NOMO-1 (cell line): ENCODE data around the gene VWA5B1.

Experiments
- DNase-seq, 2 experiments: peaks; one replicate each; lab custom pipeline; 2025; ENCODE audit not compliant: unreplicated experiment in 2 of 2; lab: John Stamatoyannopoulos, UW

VWA5B1 gene

GRCh38 chr1:20343938-20344302, 53.2 kb downstream of the VWA5B1 start:
- DNase-seq = no peak

DNA sequence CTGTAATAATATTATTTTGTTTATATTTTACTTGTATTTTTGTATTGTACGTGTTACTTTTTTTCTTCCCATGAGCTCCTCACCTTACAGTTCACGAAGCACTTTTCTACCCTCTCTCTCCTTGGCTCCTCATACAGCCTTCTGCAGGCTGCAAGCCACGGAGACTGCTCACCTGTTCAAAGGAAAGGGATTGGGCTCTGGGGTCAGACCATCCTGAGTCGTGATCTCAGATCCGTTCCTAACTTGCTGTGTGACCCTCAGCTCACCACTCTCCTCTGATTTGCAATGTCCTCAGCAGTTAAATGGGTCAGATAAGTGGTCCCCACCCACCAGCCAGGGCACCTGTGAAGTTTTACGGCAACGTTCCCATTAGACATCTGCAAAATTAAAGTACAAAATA, 54.1 kb downstream of the VWA5B1 start:
- DNase-seq = no peak

DNA sequence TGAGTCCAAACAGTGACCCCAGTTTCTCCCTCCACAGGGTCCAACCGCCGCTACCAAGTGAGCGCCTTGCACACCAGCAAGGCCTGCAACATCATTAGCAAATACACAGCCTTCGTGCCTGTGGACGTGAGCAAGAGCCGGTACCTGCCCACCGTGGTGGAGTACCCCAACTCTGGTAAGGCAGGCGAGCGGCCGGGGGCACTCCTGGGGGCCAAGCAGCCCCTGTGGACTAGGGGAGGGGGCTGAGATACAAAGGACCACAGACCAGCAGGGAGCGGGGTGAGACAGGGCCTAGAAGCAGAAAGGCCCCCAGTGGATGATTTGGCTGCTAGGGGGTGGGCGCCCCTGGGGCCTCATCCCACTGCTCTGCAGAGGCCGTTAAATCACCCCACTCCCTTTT, 54.7 kb downstream of the VWA5B1 start:
- no peak for DNase-seq

DNA sequence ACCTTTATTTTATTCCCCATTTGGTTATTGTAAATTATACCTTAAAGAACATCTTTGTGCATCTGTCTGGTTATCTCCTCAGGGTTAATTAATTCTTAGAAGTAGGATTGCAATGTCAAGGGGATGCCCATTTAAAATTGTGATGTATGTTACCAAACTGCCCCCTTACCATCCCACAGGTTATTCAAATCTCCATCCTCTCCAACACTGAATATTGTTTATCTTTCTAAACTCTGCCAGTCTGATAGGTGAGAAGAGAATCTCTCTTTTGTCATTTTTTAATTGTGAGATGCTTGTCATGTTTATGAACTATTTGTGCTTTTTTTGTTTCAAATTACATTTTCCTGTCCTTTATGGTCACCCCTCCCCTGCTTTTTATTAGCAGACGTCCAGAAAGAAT, 55.8 kb downstream of the VWA5B1 start:
- no peak for DNase-seq

GRCh38 chr1:20347699-20348098, 57.0 kb downstream of the VWA5B1 start:
- no peak for DNase-seq

DNA sequence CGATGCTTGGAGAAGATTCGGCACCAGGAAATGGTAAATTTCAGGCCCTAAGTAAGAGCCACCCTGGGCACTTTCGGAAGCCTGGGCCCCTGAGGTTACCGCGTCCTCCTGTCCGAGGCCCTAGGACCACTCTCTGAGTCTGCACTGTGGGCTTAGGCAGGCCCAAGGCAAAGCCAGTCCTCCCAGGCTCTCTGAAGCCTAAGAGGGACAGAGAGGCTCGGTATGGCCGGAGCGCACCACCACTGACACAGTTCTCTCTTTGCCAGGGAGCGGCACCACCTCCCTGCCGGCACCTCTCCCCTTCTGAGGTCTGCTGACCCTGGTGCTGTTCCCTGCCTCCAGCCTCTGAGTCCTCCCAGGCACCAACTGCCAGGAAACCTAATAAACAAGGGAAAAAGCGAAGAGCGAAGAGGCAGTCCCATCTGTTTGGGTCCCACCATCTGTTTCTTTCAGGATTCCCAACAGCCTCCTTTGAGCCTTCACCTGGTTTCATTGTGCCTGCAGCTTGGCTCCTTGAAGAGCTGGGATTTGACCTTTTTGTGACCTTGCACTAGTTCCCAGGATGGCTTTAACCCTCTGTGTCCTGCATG, 57.7 kb downstream of the VWA5B1 start:
- DNase-seq = no peak

DNA sequence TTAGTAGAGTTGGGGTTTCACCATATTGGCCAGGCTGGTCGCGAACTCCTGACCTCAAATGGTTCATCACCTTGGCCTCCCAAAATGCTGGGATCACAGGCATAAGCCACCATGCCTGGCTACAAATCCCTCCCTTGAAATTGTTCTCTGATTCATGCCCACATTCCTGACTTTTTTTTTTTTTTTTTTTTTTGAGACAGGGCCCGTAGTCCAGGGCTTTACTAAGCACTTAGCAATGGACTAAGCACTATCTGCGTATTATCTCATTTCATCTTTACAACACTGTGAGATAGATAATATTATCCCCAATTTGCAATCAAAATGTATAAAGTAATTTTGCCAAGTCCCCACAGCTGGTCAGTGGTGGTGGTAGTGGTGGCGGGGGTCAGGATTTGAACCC, 58.9 kb downstream of the VWA5B1 start:
- DNase-seq = no peak

GRCh38 chr1:20349971-20350370, 59.3 kb downstream of the VWA5B1 start:
- no peak for DNase-seq

- DNase-seq = no peak
Measured at GRCh38 chr1:20350421-20350820, 59.7 kb downstream of the VWA5B1 start.

- no peak for DNase-seq
Measured at GRCh38 chr1:20351911-20352701, 61.4 kb downstream of the VWA5B1 start.

GRCh38 chr1:20353836-20354235, 63.2 kb downstream of the VWA5B1 start:
- DNase-seq = no peak

GRCh38 chr1:20354610-20355009, 63.9 kb downstream of the VWA5B1 start:
- no peak for DNase-seq

- no peak for DNase-seq
Measured at GRCh38 chr1:20355101-20355827, 64.6 kb downstream of the VWA5B1 start.

DNA sequence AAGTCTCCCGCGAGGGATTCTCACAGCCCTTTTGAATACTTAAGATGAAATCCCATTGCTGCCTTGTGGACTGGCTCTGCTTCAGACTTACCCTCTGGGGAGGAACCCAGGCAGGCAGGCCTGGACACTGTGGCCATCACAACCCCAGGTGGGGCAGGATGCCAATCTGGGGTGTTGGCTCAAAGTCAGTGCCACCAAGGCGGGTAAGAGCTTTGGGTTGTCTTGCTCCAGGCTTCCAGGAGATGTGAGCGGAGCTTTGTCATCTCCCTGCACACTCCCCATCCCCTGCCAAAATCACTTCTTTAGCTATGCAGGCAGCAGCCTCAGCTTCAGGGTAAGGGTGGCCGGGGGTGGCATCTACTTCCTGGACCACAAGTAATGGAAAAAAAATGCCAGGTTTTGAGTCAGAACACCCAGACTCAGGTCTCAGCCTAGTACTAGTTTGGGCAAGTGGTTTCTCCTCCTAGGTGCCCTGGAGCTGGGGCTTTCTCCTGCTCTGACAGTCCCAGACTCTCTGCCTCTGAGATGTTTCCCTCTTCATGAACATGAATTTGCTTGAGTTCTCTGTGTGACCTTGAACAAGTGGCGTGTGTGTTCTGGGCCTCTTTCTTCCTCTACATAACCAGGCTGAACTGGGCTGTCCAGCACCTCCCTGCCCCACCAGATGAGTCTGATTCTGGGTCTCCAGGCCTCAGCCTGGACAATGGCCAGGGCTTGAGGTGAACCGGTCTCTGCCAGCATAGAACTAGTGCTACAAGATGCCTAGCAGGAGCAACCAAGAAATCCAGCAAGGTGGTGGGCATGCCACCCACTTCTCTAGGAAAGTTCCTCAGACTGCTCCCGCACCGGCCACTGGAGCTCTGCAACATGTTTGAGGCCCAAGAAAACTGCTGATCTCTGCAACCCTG, 65.4 kb downstream of the VWA5B1 start:
- no peak for DNase-seq

DNA sequence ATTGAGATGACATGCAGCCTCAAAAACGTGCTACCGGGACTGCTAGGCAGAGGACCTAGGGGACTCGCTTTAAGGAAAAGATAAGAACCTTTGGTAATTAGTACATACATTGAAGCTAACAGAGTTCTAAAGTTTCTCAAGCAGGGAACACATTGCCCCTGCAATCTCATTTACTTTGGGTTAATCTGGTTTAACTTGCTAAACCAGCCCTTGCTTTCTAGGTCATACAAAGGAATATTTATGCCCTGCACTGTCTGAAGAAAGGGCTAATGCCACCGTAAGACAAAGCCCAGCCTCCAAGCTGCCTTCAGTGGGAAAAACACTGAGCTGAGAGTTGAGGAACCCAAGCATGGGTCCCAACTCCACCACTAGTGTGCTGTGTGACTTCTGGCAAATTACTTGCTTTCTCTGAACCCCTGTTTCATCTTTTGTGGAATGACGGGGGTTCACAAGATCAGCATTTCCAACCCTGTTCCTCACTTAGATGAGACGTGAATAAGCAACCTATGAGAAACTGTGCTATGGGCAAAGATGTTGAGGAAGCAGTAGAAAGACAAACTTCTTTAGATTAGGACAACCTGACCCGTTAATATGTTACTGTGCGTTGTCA, 66.3 kb downstream of the VWA5B1 start:
- DNase-seq = no peak

DNA sequence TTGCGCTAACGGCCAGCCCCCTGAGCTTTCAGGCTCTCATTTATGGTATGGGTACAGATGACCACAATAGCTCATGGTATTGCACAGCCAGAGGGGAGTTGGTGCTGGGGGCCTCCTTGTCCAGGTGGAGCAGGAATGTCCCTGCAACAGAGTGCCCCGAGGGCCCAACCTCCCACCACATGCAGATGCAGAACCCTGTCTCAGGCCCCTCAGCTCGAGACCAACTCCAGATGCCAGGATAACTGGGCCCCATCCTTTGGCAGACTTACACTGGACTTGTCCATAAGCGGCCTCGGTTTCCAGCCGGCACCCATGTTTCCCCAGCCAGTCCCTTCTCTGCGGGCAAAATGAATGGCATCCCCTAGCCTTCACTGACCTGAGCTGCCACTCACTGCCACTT, 67.1 kb downstream of the VWA5B1 start:
- DNase-seq = no peak

GRCh38 chr1:20358761-20359263, 68.1 kb downstream of the VWA5B1 start:
- no peak for DNase-seq

- DNase-seq = no peak
Measured at GRCh38 chr1:20359451-20360330, 69.0 kb downstream of the VWA5B1 start.

DNA sequence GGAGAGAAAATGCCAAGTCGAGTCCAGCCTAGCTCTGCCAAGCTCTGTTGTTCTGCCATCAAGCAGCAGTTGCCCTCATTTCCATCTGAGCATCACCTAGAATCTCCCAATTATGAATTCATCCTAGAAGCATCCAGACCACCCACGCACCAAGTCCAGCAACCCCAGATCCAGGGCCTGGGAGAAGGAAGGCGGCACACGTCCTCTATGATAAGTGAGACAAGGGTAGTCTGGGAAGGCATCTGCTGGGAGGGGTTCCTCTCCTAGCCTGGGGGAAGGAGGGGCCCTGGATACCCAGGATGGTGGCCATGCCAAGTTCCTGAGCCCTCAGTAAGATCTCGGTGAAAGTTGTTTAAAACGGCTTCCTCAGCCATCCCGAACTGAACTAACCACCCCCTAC, 70.7 kb downstream of the VWA5B1 start:
- no peak for DNase-seq
